ENCODE data around the gene PARD3. TPM values are rescaled to one million over a fixed set of nuclear protein-coding genes. Genes with fewer than 3 reads are reported as not detected.
"Not testable (repeated sequence)": the region's sequence is repeated elsewhere in the genome, so short reads cannot be mapped to it uniquely, and the experiment has no call there.

PARD3 gene
- total RNA-seq, 2 experiments from 2014 or later: 0.93 to 1.2 TPM

DNA sequence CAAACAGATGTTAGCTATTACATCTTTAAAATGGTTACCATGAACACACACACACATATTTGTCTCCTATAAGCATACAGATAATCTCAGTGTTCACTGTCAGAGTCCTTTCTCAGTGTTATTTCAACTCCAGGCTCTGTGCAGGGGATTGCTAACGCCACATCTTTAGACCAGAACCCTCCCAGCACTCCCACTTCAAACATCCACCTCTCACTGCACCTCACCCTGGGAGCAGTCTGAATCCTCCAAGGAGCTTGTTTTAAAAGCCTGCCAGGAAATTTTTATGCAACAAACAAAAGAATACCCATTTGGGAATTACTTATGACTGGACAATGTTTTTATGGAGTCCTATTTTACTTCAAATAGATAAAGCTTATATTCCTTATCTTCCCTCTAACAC, 107.4 kb downstream of the PARD3 start:
- no peak overlapping the region for H3K4me3 Mint-ChIP-seq
- ChIA-PET POLR2A (interaction anchor here (0.5 kb wide), 1 partner anchor 102 kb away, joined by 3 read pairs; no protein-coding TSS in a partner anchor), CTCF (interaction anchor here (0.7 kb wide), 1 partner anchor 13 kb away, joined by 3 read pairs; no protein-coding TSS in a partner anchor)
- peaks cover 3% of the 10 kb centered on the region for H3K27me3 Mint-ChIP-seq
- intact Hi-C loops (cut with micrococcal nuclease): loop anchor here (10.0 kb wide), 1 partner anchor 1203 kb away; no protein-coding TSS in a partner anchor
- H3K4me1 Mint-ChIP-seq (ENCODE audit: low read depth): peaks cover 5% of the 10 kb centered on the region
- H3K27ac Mint-ChIP-seq: no peak overlapping the region
- no peaks in the 10 kb centered on the region for H3K36me3 Mint-ChIP-seq
- DNase-seq: no peak
- no peaks in the 10 kb centered on the region for H3K9me3 Mint-ChIP-seq

DNA sequence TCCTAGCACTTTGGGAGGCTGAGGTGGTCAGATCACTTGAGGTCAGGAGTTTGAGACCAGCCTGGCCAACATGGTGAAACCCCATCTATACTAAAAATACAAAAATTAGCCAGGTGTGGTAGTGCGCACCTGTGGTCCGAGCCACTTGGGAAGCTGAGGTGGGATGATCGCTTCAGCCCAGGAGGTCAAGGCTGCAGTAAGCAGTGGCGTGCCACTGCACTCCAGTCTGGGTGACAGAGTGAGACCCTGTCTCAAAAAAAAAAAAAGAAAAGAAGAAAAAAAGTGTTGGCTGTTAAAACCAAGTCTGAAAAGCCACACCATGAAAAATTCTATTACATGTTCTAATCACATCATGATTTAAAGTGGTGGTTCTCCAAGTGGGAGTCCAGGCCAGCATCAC, 108.1 kb downstream of the PARD3 start:
- DNase-seq; POLR2A ChIA-PET; H3K4me1 Mint-ChIP-seq (ENCODE audit: low read depth); H3K27me3 Mint-ChIP-seq; H3K9me3 Mint-ChIP-seq; H3K4me3 Mint-ChIP-seq; H3K27ac Mint-ChIP-seq; H3K36me3 Mint-ChIP-seq: not testable (repeated sequence)
- CTCF ChIA-PET: interaction anchor here (0.7 kb wide), 1 partner anchor 14 kb away, joined by 3 read pairs; no protein-coding TSS in a partner anchor
- intact Hi-C loops (cut with micrococcal nuclease): loop anchor here (10.0 kb wide), 1 partner anchor 1202 kb away; no protein-coding TSS in a partner anchor

DNA sequence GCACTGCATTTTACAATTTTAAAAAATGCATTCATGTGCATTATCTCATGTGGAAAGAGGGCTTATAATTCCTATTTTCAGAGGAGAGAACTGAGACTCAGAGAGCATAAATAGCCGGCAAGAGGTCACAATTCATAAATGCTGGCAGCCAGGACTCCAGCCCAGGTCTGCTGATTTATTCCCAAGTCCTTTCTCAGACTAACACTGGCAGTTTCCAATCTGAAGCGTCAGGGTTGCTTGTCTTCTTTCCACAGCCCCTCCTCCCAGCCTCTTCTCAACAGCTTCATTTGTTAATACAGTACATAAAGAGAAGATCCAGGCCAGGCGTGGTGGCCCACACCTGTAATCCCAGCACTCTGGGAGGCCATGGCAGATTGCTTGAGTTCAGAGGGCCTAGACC, 108.9 kb downstream of the PARD3 start:
- peaks cover 5% of the 10 kb centered on the region for H3K4me1 Mint-ChIP-seq (ENCODE audit: low read depth)
- no peak for DNase-seq
- ChIA-PET CTCF (no interaction called here), POLR2A (no interaction called here)
- H3K9me3 Mint-ChIP-seq: no peaks in the 10 kb centered on the region
- no peak overlapping the region for H3K4me3 Mint-ChIP-seq
- no peaks in the 10 kb centered on the region for H3K36me3 Mint-ChIP-seq
- intact Hi-C loops (cut with micrococcal nuclease): loop anchor here (10.0 kb wide), 1 partner anchor 1201 kb away; no protein-coding TSS in a partner anchor
- no peak overlapping the region for H3K27ac Mint-ChIP-seq
- H3K27me3 Mint-ChIP-seq: peaks cover 3% of the 10 kb centered on the region

DNA sequence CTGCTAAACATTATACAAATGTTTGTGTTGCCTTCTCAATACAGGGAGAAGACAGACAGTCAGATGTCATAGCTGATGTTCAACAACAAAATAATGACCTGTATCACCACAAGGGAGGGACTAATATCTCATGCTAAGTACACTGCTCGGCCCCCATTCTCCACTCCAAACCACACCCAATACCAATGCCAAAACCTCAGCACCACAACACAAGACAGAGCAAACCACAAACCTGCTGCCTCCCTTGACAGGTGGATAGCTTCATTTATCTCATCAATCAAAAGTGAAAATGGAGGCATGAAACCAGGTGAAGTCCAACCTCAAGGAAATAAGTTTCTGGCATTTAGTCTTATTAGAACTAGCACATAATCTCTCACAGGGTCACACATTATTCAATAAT, 109.5 kb downstream of the PARD3 start:
- ChIA-PET CTCF (no interaction called here), POLR2A (no interaction called here)
- Mint-ChIP-seq H3K4me3 (no peak overlapping the region), H3K9me3 (no peaks in the 10 kb centered on the region), H3K27ac (no peak overlapping the region), H3K36me3 (no peaks in the 10 kb centered on the region), H3K27me3 (peaks cover 3% of the 10 kb centered on the region), H3K4me1 (ENCODE audit: low read depth) (peaks cover 5% of the 10 kb centered on the region)
- intact Hi-C loops (cut with micrococcal nuclease): loop anchor here (10.0 kb wide), 1 partner anchor 1201 kb away; no protein-coding TSS in a partner anchor
- no peak for DNase-seq

DNA sequence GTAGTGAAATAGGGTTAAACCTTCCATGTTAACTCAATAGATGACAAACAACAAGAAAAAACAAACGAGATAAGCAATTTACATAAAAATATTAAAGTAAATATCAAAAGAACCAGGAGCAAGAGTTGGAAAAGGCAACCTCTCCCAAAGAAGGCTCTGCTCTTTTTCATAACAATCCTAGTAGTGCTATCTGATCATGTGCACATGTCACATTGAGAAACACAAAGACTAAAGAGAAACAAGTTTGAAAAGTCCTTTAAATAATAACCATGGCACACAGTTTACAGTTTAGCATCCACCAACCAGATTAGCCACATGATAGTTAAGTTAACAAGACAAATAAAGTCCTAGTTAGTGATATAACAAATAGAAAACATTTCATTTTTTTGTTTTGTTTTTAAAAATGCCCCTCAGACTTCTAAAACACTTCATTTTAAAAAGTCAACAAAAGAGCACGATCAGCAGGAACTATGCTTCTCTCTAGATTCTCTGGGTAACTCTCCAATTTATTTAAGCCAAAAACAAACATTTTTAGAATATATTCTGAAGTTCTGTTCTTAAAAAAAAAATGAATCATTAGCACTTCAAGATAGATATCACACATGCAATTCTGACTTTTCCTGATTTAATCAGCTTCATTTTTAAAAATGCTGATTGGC, 110.4 kb downstream of the PARD3 start:
- no peak overlapping the region for H3K27ac Mint-ChIP-seq
- CTCF ChIA-PET: no interaction called here
- H3K4me3 Mint-ChIP-seq: no peak overlapping the region
- H3K36me3 Mint-ChIP-seq: no peaks in the 10 kb centered on the region
- intact Hi-C loops (cut with micrococcal nuclease): loop anchor here (10.0 kb wide), 1 partner anchor 1200 kb away; no protein-coding TSS in a partner anchor
- peaks cover 3% of the 10 kb centered on the region for H3K27me3 Mint-ChIP-seq
- no peak for DNase-seq
- POLR2A ChIA-PET: no interaction called here
- no peaks in the 10 kb centered on the region for H3K9me3 Mint-ChIP-seq
- H3K4me1 Mint-ChIP-seq (ENCODE audit: low read depth): peaks cover 5% of the 10 kb centered on the region

DNA sequence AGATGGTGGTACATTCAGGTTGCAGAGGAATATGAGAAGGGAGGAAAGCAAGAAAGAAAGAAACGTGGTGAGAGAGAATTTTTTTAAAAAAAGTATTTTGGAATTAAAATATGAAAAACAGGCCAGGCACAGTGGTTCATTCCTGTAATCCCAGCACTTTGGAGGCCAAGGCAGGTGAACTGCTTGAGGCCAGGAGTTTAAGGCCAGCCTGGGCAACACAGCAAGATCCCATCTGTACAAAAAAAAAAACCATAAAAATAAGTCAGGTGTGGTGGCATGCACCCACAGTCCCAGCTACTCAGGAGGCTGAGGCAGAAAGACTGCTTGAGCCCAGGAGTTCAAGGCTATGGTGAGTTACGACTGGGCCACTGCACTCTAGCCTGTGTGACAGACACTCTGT, 112.1 kb downstream of the PARD3 start:
- peaks cover 4% of the 10 kb centered on the region for H3K27me3 Mint-ChIP-seq

DNA sequence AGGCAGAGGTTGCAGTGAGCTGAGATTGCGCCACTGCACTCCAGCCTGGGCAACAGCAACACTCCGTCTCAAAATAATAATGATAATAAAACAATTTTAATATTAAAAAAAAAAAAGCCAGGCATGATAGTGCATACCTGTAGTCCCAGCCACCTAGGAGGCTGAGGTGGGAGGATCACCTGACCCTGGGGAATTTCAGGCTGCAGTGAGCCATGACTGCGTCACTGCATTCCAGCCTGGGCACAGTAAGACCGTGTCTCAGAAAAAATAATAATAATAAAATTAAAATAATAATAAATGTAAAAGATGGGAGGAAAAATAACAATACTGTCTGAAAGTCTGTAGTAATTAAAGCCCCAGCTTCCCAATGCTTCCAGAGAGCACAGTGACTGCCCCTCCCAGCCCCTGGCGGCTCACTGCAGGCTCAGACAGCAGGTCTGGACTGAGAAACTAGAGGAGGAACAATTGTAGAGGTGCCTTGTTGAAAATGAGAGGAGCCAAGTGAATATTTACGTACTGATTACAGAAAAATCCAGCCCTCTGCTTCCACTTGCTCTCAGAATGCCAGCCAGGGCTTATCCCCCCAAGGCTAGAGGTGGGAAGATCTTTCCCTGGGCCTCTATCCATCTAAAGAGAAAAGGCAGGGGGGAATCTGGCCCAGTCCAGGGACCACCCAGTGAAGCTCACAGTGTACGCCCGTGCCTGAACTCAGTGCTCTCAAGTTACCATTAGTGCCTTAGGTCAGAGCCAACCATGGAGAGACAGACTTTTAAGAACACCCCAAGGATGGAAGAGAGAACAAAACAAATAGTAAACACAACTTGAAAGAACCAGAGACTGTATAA, 112.8 kb downstream of the PARD3 start:
- Mint-ChIP-seq H3K9me3 (no peaks in the 10 kb centered on the region), H3K36me3 (no peaks in the 10 kb centered on the region), H3K27me3 (peaks cover 4% of the 10 kb centered on the region), H3K4me3 (no peak overlapping the region), H3K4me1 (ENCODE audit: low read depth) (peaks cover 5% of the 10 kb centered on the region), H3K27ac (no peak overlapping the region)
- ChIA-PET POLR2A (no interaction called here), CTCF (no interaction called here)
- no peak for DNase-seq
- intact Hi-C loops (cut with micrococcal nuclease): loop anchor here (10.0 kb wide), 1 partner anchor 1198 kb away; no protein-coding TSS in a partner anchor

More for the DNA sequence above, 112.1 kb downstream of the PARD3 start:
- ChIA-PET POLR2A (no interaction called here), CTCF (no interaction called here)
- Mint-ChIP-seq H3K36me3 (no peaks in the 10 kb centered on the region), H3K27ac (no peak overlapping the region), H3K9me3 (no peaks in the 10 kb centered on the region), H3K4me1 (ENCODE audit: low read depth) (peaks cover 5% of the 10 kb centered on the region), H3K4me3 (no peak overlapping the region)
- intact Hi-C loops (cut with micrococcal nuclease): loop anchor here (10.0 kb wide), 1 partner anchor 1198 kb away; no protein-coding TSS in a partner anchor
- DNase-seq: no peak

DNA sequence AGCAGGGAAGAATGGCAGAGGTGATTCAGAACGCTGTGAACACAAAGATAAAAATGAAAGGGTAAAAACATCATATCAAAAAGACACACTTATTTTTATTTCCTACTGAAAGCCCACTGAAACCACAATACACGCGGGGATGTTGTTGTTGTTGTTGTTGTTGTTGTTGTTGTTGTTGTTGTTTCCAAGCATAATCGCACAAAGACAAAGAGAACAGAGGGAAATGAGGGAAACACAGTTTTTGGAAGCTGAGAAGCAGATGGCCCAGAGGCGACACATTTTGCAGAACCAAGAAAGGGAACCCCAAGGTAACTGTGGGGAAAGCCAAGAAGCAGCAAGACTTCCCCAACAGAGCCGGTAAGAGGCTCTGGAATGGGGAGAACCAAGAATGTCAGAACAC, 113.9 kb downstream of the PARD3 start:
- Mint-ChIP-seq H3K9me3 (no peaks in the 10 kb centered on the region), H3K27me3 (peaks cover 4% of the 10 kb centered on the region), H3K36me3 (no peaks in the 10 kb centered on the region), H3K4me3 (no peak overlapping the region), H3K27ac (no peak overlapping the region), H3K4me1 (ENCODE audit: low read depth) (peaks cover 8% of the 10 kb centered on the region)
- intact Hi-C loops (cut with micrococcal nuclease): loop anchor here (10.0 kb wide), 1 partner anchor 1196 kb away; no protein-coding TSS in a partner anchor
- CTCF ChIA-PET: no interaction called here
- POLR2A ChIA-PET: no interaction called here
- no peak for DNase-seq

DNA sequence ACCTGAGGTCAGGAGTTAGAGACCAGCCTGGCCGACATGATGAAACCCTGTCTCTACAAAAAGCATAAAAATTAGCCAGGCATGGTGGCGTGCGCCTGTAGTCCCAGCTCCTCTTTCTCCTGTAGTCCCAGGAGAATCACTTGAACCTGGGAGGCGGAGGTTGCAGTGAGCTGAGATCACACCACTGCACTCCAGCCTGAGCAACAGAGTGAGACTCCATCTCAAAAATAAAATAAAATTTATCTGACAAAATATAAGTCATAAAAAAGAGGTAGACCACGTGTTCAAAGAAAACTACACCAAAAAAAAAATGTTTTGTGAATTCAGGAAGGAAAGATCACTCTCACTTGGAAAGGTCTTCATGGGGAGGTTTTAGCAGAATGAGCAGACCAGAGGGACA, 114.3 kb downstream of the PARD3 start:
- intact Hi-C loops (cut with micrococcal nuclease): loop anchor here (10.0 kb wide), 1 partner anchor 1196 kb away; no protein-coding TSS in a partner anchor
- POLR2A ChIA-PET; H3K9me3 Mint-ChIP-seq; H3K36me3 Mint-ChIP-seq; H3K4me1 Mint-ChIP-seq (ENCODE audit: low read depth); H3K27ac Mint-ChIP-seq; H3K27me3 Mint-ChIP-seq; CTCF ChIA-PET; DNase-seq; H3K4me3 Mint-ChIP-seq: not testable (repeated sequence)

DNA sequence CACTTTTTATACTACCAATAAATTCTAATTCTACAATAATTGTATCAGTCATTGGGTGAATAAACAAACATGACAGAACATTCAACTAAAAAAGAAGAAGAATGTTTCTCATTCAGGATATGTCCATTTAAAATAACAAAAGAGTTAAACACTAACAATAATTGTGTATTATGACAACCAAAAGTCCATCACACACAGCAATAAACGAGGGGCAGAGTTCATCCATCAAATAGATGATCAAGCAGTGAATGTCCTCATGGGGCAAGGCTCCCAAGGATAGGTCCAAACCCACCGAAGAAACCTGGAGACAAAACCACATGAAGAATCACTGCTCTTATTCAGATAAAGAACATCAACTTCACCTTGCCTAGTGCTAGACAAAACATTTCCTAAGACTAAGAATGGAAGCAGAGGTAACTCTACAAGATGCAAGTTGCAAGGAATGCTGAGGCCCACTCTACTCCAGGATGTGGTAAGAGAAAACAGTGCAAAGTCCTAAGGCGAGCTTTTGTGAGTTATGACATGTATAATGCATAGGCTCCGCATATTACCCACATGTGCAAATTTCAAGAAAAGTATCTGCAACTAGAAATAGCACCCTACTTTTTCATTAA, 115.1 kb downstream of the PARD3 start:
- no peaks in the 10 kb centered on the region for H3K9me3 Mint-ChIP-seq
- peaks cover 7% of the 10 kb centered on the region for H3K4me1 Mint-ChIP-seq (ENCODE audit: low read depth)
- ChIA-PET CTCF (no interaction called here), POLR2A (no interaction called here)
- no peak overlapping the region for H3K27ac Mint-ChIP-seq
- H3K4me3 Mint-ChIP-seq: no peak overlapping the region
- peaks cover 4% of the 10 kb centered on the region for H3K27me3 Mint-ChIP-seq
- H3K36me3 Mint-ChIP-seq: no peaks in the 10 kb centered on the region
- DNase-seq: no peak
- intact Hi-C loops (cut with micrococcal nuclease): loop anchor here (10.0 kb wide), 1 partner anchor 1195 kb away; no protein-coding TSS in a partner anchor

DNA sequence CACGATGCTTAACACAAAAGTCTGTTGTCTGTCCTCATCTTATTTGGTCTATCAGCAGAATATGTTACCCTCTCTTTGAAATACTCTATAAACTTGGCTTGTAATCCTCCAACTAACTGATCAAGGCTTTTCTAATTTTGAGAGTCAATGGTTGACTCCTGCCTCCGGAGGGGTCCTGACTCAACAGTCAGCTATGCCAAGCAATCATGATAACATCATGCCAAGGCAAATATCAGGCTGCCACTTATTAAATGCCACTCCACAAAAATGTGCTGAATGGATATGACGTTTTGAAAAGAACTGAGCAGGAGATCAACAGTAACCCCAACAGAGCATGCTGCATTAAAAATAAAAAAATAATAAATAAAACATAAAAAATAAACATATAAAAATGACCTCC, 116.1 kb downstream of the PARD3 start:
- CTCF ChIA-PET: no interaction called here
- H3K36me3 Mint-ChIP-seq: no peaks in the 10 kb centered on the region
- no peak overlapping the region for H3K27ac Mint-ChIP-seq
- H3K4me3 Mint-ChIP-seq: no peak overlapping the region
- peaks cover 7% of the 10 kb centered on the region for H3K4me1 Mint-ChIP-seq (ENCODE audit: low read depth)
- no peak for DNase-seq
- peaks cover 4% of the 10 kb centered on the region for H3K27me3 Mint-ChIP-seq
- POLR2A ChIA-PET: no interaction called here
- intact Hi-C loops (cut with micrococcal nuclease): no loop called here
- no peaks in the 10 kb centered on the region for H3K9me3 Mint-ChIP-seq

DNA sequence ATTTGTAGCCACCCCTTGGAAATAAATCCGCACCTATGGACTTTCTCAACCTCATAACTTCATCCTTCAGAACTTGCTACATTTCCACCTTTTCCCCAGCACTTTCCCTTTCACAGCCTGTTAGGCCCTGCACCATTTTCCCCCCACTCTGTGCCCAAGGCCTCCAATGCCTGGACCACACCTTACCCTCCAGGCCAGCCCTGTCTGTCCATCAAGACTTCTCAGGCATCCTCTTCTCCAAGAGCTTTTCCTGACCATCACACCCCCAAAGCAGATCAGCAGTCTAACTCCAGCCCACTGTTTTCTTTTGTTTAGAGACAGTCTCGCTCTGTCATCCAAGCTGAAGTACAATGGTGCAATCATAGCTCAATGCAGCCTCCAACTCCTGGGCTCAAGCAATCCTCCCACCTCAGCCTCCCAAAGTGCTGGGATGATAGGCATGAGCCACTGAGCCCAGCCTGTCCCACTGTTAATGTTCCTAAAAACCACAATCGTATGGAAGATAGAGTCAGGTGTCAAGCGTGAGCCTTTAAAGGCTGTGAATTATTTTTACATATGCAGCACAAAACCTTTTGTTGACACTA, 116.8 kb downstream of the PARD3 start:
- intact Hi-C loops (cut with micrococcal nuclease): no loop called here
- no peak overlapping the region for H3K27ac Mint-ChIP-seq
- CTCF ChIA-PET: no interaction called here
- H3K36me3 Mint-ChIP-seq: no peaks in the 10 kb centered on the region
- H3K9me3 Mint-ChIP-seq: no peaks in the 10 kb centered on the region
- no peak for DNase-seq
- peaks cover 7% of the 10 kb centered on the region for H3K4me1 Mint-ChIP-seq (ENCODE audit: low read depth)
- POLR2A ChIA-PET: no interaction called here
- H3K4me3 Mint-ChIP-seq: no peak overlapping the region
- peaks cover 5% of the 10 kb centered on the region for H3K27me3 Mint-ChIP-seq
